Stimulated activated CD8-positive, alpha-beta memory T cell treated with anti-CD3 and anti-CD28 coated beads, Interleukin-7, amount 100 ng/mL, for 24 hours (primary cell): Measurements from ENCODE around the gene UBR1.
"Not testable (repeated sequence)": the region's sequence is repeated elsewhere in the genome, so short reads cannot be mapped to it uniquely, and the experiment has no call there.

Experiments used
- DNase-seq: peaks from one replicate; pipeline ENCODE4 v3.0.0-alpha.2; 2020; ENCODE audit warnings: low read depth

UBR1 gene

GRCh38 chr15:42911058-42911592 is 194.7 kb downstream of the UBR1 start:
- DNase-seq: no peak

GRCh38 chr15:42908538-42908937 is 197.3 kb downstream of the UBR1 start:
- no peak for DNase-seq

- DNase-seq: no peak
Measured at GRCh38 chr15:42903388-42904324, 202.2 kb downstream of the UBR1 start.

DNA sequence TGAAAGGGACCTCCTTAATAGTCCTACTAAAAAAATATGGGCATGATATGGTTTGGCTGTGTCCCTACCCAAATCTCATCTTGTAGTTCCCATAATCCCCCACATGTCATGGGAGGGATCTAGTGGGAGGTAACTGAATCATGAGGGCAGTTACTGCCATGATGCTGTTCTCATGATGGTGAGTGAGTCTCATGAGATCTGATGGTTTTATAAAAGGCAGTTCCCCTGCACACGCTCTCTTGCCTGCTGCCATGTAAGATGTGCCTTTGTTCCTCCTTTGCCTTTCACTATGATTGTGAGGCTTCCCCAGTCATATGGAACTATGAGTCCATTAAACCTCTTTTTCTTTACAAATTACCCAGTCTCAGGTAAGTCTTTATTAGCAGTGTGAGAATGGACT is 211.9 kb downstream of the UBR1 start:
- not testable (repeated sequence) for DNase-seq
